ENCODE results near the gene FBXO2.

- TF ChIP-seq POLR2AphosphoS5 (IDR thresholded peaks at IDR 0.05; ENCODE audit: borderline replicate concordance, low read depth, low read length) (no peak), EZH2 (IDR thresholded peaks at IDR 0.05) (no peak)
Observed at GRCh38 chr1:11676386-11677103, 22.3 kb upstream of the FBXO2 start.
